ENCODE data around the gene EPS8L3.
"Not testable (repeated sequence)": the region's sequence is repeated elsewhere in the genome, so short reads cannot be mapped to it uniquely, and the experiment has no call there.

The EPS8L3 gene

DNA sequence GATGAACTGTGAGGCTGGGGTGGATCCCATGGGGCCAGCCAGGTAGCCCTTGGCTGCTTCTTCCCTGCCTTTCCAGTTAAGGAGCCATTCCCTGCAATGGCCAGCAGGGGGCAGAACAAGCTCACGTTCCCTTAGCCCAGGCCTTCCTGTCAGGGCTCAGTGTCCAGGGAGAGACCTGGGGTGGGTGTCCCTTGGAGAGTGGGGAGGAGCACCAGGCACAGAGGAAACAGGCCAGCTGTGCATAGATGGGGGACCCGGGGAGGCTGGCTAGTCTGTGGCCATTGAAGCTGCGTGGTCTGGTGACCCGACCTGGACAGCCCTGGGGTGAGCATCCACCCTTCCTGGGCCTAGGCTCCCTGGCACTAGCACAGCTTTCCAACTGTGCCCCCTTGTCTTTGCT, 13.2 kb upstream of the EPS8L3 start:
- peak; percentile 86 for DNase-seq

DNA sequence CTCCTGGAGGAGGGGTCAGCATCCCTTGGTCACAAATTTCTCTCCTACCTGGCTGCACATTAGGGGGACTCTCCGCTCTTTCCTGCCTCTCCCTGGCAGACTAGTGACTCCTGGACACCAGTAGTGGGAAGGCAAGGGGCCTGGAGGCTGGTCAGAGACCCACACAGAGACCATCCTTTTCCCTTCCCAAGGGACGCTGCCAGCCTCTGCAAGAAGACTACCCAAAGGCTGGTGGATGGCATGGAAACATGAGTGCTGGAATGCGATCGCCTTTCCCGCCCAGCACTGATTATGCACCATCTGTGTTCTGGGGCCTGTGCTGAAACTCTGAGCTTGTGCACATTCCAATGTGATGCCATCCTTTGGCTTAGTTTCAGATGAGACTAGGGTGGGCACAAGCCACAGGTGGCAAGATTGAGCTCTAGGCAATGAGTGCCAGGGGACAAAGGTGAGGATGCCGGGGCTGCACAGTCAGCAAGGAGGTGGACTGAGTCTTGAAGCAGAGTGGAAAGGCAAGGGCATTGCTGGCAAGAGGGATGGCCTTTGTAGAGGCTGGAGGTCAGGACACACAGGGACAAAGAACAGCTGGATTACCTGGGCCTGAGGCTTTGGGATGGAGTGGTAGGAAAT, 12.6 kb upstream of the EPS8L3 start:
- DNase-seq = no peak

DNA sequence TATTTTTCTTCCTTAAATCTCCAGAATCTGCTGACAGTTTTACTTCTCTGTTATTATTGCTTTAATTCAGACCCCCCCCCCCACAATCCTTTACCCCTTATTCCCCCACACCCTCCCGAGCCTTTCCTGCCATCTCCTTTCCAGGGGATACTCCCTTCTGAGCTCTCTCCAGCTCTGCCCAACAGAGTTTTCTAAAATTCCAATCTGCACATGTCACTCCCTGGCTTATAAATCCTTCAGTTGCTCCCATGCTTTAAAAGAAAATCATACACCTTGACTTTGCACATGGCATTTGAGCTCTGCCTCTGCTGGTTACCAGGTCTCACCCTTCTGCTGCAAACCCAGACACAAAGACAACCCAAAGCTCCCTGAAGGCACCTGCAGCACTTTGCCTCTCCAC, 11.7 kb upstream of the EPS8L3 start:
- peak; percentile 40 for DNase-seq

DNA sequence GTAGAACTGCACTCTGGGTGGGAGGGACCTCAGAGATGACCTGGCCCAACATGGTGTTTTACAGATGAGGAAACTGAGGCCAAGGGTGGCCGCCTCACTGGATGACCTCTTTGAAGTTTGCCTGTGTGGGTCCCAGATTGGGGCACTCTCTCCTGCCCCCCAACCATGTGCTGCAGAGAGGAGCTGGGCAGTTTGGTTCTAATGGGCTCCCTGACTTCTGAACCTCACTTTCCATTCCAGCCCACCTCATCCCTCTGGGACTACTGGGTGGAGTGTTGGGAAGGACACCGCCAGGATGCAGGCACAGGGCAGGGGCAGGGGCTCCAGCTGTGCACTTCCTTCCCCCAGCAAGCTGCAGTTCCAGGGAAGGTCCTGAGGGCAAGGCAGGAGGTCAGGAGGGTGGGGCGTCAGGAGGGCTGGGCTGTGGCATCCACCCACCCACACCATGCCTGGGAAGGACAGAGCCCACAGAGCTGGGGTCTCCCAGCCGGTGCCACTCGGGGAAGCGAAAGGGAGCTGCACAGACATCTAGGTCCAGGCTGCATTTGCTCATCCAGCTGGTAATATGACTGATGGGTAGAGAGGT, 10.3 kb upstream of the EPS8L3 start:
- DNase-seq = no peak

DNA sequence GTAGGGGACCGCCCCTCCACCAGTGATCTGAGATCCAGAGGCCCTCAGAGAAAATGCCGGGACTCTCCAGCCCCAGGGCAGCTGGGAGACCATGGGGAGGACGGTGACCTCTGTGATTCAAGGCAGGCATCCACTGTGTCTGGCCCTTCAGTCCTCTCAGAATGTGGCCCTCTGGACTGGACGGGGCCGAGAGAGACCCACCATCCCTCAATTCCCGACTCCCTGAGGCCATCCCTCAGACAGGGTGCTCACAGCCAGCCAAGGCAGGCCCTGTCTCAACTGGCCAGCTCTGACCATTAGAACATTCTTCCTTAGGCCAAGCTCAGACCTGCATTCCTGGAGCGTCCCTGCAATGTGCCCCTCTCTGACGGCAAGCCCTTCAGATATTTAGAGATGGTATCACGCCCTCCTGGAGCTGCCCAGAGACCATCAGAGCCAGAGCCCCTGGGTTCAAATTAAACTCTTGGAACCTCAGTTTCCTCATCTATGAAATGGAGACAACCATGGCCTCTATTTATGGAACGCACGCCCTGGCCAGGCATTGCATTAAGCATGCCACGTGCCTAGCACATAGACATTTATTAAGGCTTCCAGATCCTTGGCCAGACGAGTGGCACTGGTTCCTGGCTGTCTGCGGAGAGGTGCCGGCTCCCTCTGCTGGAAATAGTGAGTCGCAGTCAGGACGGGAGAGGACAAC, 9.6 kb upstream of the EPS8L3 start:
- DNase-seq = peak; percentile 90

DNA sequence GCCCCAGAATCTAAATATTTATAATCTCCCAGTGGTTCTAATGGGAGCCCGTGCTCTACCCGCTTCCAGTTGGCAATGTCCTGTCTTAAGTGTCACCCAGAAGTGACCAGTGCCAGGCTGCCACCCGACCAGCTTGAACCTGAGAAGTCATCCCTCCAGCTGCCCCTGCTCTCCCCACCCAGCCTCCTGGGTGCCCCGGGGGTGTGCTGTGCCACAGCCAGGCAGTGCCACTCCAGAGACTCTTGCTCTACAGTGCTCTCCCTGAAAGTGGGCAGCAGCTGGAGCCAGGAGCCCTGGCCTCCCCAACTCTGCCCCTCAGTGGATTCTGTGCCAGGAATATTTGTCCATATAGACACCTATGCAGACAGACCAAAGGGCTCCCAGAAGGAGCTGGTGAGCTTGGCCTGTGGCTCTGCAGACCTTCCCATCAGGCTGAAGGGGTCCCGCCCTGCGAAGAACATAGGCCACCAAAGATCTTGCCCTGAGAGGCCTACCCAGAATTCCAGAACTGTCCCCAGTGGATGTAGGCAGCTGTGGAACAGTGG, 9.0 kb upstream of the EPS8L3 start:
- DNase-seq = no peak

DNA sequence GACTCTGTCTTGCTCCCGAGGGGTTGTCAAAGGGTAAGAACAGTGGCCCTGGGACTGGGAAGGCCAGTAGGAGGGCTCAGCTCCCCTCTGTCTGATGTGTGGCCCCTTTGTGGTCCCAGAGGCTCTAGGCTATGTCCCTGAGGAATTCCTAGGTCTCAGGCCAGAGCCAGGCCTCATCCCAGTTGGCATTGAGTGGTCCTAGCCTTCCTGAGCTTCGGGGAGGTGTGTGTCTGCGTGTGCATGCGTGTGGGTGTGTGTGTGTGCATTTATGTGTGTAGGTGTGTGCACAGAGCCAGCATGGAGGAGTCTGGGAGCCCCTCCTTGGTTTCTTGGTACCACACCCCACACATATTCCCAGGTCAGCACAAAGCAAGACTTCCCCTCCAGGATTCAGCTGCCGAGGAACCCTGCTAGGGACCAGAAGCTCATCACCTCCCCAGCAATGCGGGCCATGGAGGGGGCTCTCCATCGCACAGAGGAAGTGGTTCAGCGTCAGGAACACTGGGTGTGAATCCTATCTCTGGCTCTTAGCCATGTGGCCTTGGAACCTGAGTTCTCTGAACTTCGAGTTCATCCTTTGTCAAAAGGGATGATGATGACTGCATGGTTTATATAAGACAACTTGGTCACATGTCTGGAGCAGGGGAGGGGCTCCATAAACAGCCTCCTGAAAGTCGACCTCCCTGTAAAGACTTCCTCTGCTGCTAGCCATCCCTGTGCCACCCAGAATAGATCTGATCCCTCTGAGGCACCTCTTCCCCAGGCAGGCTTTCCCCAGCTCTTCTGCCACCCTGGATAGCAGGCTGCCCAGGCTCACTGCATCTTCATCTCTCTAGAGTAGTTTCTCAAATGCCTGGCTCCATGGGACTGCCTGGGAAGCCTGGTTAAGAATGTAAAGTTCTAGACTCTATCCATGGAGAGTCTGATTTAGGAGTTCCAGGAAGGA, 8.3 kb upstream of the EPS8L3 start:
- no peak for DNase-seq

DNA sequence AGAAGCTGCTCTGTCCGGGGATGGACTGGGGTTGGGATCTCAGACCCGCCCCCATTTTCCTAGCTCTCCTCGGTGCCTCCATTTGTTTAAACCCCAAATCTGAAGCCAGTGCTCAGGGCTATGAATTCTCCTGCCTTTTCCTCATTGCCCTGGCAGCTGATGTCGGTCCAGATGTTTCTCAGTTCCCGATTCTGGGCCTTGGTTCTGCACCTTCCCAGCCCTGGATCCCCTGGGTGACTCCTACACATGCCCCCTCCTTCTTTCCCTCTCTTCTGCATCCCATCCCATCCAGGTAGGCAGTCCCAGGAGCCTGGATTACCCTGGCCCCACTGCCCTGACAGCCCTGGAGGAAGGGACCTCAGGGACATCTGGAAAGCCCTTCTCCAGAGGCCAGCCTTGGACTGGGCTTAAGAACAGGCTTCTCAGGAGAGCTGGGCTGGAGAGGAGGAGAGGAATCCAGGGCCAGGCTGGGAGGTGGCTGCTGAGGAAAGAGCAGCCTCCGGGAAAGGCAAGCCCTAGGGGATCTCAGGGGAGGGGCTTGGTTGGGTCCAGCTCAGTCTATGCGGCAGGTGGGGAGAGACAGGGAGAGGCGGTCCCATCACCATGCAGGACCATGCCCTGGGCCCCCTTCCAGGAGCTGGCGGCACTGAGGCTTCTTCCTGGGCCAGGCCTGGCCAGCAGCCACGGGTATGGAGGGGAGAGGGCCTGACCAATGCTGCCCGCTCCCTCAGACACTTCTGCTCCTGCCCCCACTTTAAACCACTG, 6.8 kb upstream of the EPS8L3 start:
- DNase-seq = no peak

DNA sequence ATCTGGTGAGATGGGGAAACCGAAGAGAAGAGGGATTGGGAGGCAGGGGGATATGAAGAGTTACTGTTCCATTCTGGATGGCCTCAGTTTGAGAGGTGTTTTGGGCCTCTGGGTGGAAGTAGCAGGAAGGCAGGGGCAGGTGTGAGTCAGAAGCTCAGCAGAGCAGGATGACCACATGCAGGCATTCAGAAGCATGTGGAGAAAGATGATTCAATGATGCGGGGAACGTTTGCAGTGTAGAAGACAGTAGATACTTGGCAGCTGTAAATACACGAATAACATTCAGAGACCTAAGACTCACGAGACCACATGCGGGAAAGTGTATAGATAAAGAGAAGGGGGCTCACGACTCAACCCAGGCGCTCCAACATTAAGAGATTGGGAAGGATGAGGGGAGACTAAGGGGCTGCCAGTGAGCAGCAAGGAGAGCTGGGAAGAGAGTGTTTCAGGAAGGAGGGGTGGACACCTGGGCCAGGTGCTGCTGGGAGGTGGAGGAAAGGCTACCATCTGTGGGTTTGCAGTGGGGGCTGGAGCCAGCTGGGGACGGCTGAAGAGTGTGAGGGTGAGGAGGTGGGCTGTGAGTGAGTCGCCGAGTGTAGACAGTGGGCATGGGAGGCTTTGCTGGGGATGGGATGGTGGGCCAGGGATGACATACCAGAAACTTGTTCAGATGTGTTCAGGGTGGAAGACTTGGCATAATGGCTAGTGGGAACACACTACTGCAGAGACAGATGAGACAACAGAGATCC, 5.8 kb upstream of the EPS8L3 start:
- DNase-seq = peak; percentile 74

DNA sequence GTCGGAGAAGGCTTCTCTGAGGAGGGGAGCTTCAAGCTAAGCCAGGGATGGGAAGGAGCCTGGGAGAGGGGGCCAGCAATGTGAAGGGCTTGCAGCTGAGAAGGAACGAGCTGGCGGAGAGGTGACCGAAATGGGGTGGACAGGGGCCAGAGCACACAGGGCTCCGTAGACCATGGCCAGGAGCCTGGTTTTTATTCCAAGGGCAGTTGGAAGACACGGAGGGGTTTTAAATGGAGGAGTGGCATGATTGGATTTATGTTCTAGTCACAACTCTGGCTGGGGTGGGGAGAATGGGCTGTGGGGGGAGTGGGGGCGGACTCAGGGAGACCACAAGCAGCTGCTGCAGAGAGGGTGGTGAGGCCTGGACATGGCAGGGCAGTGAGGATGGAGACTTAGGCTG, 5.1 kb upstream of the EPS8L3 start:
- DNase-seq = no peak

DNA sequence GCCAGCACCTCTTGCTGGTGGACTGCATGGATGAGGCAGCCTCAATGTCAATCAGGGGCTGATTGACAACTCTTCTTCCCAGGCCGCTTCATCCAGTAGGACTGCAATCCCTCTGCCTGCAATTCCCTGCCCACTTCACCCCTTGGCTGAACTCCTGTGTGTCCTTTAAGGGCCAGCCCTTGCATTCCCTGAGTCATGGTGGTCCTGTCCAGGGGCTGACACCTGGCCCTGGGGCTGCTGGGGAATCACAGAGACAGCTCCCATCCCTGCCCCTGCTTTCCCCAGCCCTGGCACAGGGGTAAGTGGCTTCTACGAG, 4.6 kb upstream of the EPS8L3 start:
- no peak for DNase-seq

DNA sequence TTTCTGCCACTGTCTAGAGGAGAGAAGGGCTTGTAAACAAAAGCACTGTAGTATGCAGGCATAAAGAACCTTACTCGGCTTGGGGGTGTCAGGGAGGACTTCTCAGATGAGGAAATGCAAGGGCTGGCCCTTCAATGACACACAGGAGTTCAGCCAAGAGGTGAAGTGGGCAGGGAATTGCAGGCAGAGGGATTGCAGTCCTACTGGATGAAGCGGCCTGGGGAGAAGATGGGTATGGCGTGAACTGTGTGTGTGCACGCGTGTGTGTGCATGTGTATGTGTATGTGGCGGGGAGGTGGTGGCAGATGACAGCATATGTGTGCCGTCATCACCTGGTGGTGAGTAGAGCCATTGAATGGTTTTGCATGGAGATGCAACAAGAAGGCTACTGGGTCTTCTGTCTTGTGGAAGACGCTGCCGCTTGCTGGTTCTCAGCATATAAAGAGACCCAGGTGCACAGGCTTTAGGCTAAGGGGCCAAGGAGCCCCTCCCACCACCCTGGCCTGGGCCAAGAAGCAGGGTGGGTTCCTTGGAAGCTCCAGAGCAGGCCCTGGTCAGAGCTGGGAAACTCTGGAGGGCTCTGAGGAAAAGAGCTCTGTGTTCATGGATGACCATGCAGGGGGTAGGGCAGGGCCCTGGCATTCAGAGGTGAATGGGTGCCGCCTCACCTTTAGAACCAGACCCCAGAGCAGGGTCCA, 4.1 kb upstream of the EPS8L3 start:
- no peak for DNase-seq

DNA sequence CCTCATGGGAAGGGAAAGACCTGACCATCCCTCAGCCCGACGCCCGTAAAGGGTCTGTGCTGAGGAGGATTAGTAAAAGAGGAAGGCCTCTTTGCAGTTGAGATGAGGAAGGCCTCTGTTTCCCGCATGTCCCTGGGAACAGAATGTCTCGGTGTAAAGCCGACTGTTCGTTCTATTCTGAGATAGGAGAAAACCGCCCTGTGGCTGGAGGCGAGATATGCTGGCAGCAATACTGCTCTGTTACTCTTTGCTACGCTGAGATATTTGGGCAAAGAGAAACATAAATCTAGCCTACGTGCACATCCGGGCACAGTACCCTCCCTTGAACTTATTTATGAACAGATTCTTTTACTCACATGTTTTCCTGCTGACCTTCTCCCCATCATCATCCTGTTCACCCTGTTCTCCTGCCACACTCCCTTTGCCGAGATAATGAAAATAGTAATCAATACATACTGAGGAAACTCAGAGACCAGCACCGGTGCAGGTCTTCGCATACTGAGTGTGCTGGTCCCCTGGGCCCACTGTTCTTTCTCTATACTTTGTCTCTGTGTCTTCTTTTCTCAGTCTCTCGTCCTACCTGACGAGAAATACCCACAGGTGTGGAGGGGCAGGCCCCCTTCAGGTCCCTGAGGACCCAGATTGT, 3.4 kb upstream of the EPS8L3 start:
- not testable (repeated sequence) for DNase-seq

DNA sequence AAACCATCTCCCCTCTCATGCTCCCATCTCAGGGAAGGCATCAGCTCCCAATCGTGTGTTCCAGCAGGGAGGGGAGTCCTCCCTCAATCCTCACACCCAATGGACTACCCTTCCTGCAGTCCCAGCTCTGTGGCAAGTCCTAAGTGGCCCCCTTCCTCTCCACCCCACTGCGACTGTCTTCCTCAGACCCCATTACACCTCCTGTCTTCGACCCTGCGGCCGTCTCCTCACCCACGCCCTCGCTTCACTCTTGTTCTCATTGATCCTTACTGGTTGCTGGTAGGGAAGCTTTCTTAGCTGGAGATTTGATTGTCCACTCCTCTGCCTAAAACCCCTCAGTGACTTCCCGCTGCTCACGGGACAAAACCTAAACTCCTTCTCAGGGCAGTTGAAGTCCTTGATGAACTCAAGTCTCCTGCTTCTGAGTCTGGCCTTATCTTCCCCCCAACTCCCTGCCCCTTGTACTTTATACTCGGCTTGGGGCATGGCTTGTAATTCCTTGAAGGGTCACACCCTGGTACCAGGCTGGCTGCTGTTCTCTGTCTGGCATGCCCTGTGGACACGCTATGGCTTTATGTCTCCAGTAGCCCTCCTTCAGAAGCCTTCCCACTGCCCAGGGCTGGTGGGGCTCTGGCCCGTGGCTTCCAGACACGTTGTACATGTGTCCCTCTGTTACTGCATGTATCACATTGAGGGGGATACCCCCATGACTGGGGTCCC, 2.3 kb upstream of the EPS8L3 start:
- DNase-seq = no peak

DNA sequence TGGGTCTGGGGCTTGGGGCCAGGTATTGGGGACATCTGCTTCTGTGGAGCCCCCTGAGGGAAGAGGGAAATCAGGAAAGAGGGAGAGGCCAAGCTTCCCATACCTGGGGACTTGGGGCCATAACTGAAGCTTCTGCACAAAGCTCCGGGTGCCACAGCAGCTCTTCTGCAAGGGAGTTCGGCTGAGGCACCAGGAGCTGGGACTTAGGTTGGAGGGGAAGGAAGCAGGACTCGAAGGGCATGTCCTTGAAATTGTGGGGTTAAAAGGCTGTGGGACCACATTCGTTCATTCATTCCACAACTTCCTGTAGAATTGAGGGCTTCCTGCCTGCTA, 1.7 kb upstream of the EPS8L3 start:
- no peak for DNase-seq

DNA sequence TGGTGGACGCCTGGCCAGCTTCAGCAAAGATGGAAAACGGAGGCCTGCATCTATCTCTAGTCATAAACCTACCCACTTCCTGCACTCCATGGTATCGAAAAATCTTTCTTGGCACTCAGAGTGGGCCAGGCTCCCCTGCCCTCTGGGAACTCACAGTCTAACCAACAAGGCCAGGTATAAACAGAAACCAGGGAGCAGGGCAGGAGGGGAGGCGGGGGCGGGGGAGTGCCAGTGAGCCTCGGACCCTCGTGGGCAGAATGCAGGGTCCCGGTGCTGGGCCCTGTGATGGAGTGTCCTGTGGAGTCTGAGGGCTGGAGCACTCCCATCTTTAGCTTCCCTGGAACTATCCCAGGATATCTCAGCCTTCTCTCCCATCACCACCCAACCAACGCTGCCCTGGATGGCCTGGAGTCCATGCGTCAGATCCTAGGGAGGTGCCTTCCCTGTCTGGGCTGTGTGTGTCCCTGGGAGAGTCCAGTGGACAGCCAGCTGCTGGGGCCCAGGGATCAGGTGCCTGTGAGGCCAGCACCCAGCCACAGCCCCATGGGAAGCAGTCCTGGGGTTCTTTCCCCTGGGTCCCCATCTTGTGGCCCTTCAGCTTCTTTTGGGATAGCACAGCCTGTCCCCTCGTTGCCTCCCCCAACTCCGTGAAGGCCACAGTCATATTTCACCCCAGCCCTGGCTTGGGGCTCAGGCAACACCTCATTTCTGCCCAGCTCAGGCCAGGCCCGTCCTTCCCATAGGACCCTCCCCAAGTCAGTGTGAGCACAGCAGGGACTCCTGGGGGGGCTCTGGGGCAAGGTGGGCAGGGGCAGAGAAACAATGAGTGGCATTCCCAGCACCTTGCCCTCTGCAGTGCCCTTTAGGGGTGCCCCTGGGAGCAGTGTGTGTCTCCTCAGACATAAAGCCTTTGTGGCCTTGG, 1.1 kb upstream of the EPS8L3 start:
- DNase-seq = no peak

DNA sequence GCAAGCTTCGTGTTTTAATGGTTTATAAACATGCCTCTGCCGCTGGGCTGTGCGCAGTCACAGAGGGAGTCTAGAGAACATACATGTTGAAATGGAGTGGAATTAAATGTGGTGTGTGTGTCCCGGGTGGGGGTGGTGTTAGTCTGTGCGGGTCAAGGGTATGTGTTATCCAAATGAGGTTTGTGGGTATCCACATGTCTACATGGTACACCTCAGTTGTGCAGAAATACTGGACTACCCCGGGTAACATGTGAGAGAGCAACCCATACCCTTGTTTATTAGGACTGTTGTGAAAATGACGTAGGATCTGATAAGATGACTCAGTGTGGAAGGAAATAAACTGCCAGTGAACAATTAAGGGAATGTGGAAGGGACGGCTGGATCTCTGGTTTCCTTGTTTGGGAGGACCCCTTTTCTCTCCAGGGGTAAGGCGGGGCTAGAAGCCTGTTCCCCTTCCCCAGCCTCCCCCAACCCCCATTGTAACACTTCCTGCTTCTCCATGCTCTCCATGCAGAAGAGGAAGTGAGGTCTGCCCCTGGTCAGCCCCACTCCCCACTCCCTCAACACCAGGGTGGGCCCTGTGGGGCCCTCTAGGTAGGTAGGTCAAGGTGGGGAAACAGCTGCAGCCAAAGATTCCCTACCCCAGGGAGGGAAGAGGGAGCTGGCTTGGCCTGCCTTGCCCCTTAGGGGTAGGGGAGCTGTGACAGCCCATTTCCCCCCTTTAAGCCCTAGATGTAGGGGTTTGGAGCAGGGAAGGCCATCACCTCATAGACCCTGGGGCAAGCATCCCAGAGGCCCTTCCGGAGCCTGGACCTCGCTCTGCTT, 690 bp downstream of the EPS8L3 start:
- DNase-seq = peak; percentile 24

DNA sequence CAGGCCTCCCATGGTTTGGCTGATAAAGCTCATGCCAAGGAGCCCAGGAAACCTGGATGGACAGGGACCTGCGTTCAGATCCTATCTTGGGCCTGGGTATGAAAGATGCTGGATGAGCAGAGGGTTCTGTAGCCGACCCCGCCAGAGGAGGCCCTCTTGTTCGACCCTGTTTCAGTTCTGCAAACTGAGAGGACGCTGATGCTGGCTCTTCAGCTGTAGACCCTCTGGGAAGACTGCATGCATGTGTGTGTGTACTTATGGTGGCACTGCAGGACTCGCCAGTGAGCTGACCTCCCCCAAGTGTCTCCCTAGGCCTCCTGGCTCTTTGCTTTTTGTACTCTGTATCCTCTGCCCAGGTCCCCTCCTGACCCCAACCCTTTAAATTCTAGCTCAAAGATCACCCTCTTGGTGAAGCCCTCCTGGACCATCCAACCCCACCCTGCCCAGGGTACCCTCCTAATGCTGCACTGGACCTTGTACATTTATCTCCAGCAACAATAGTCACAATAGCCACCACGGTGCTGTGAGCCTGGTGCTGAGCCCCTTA, 1.6 kb downstream of the EPS8L3 start:
- DNase-seq = no peak
